Left renal pelvis (tissue), 4 donors: Measurements from ENCODE around the gene KRTAP4-7. TPM values are rescaled to one million over a fixed set of nuclear protein-coding genes. Genes with fewer than 3 reads are reported as not detected.
"Not testable (repeated sequence)": the region's sequence is repeated elsewhere in the genome, so short reads cannot be mapped to it uniquely, and the experiment has no call there.

Experiments used
- DNase-seq, 4 donors: peaks; one replicate each; pipeline ENCODE4 v3.0.0-alpha.2; 2013; ENCODE audit warnings: low read depth in 4 of 4, low spot score in 3 of 4
- polyA plus RNA-seq, 4 donors: library from polyadenylated mRNA; unstranded; fragments of 120-200 nt; gene quantifications; one replicate each; pipeline ENCODE4 v1.2.1, GENCODE V29; 2013; ENCODE audit not compliant: insufficient read length in 4 of 4

The KRTAP4-7 gene
- polyA plus RNA-seq, 4 donors, result not detected

DNA sequence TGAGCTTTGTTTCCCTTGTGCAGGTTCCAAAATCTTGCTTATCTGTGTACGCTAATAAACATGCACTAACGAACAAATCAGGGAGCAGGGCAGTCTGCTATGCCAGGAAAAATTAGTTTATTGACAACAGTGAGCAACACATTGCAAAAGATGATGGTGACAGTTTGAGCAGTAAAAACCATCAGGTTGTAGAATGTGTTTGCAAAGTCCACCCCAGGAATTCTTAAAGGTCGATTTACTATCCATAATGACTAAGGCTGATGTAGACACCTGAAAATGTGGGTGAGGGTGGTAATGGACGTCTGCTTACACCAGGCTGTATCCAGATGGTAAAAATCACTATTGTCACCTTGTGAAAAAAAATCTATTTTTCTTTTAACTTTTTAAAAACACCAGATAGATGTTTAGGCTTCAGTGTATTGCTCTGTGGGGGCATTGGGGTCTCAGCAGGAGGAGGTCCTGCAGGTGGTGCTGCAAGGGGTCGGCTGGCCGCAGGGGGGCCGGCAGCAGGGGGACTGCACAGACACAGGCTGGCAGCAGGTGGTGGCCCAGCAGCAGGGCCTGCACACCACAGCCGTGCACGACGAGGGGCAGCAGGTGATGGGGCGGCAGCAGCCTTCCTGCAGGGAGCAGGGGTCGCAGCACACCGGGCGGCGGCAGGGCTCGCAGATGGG is 18.8 kb upstream of the KRTAP4-7 start:
- not testable (repeated sequence) for DNase-seq

DNA sequence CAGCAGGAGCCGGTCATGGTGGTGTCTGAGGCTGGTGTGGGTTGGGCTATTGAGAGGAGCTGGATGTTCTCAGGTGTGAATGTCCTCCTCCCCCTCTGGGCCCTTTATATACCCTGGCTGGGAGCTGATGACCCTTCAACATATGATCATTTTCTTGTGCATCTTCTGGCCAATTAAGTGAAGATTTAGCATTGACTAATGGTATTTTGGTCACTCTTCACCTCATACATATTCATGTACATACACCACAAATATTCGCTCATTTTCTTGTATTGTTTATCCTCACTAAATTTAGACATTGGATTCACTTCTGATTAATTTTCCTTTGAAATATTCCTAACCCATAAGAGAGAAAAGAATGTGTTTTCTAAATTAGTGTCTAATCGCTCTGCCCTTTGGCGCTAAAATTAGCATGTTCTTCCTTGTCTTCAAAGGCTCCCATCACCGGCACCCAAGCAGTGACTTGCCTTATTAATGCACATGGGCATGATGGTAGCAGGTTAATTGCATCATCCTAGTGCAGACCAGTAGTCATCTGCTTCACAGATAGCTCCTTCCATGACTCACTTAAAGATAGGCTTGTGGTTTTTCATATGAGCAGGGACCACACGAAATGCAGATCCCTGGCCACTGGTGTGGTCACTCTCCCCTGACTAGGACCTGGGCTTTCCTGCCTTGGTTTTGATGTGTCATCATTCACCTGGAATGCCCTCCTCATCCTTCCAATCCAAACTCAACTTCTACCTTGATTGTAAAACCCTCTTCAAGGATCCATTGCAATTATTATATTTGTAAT is 17.9 kb upstream of the KRTAP4-7 start, which contains the start of gene KRTAP2-4:
KRTAP2-4 (minus strand) TSS at position 51 of the 796 bp plus-strand sequence; CDS start at position 17, 34 bp downstream.
- no peak for DNase-seq

DNA sequence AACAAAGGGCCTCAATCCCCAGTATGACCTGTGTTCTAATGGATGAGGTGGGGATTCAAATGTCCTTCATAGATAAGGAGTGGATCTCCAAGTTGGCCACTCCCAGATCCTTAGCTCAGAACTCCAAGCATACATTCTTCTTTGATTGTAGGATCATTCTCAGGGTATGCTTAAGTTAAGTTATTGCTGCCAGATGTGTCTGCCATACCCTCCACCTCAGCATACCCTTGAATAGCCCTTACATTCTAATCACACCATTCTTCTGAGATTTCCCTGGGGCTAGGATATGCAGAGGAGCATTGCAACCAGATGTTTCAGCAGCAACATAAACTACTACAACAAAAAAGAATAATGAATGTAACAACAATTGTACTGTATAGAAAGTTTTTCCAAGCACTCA is 16.7 kb upstream of the KRTAP4-7 start:
- DNase-seq, result no peak

DNA sequence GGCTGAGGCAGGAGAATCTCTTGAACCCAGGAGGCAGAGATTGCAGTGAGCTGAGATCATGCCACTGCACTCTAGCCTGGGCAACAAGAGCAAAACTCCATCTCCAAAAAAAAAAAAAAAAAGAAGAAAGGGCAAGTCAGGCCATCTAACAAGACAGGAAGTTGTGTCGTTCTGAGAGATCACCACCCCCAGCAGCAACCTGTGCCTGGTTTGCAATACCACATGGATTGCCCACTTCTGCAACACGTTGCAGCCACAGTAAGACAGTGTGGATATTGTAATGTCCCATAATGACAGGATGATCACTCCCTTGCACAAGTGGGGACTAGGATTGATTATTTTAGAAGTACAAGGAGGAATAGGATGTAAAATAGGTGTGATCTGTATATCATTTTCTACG is 14.9 kb upstream of the KRTAP4-7 start:
- no peak for DNase-seq

DNA sequence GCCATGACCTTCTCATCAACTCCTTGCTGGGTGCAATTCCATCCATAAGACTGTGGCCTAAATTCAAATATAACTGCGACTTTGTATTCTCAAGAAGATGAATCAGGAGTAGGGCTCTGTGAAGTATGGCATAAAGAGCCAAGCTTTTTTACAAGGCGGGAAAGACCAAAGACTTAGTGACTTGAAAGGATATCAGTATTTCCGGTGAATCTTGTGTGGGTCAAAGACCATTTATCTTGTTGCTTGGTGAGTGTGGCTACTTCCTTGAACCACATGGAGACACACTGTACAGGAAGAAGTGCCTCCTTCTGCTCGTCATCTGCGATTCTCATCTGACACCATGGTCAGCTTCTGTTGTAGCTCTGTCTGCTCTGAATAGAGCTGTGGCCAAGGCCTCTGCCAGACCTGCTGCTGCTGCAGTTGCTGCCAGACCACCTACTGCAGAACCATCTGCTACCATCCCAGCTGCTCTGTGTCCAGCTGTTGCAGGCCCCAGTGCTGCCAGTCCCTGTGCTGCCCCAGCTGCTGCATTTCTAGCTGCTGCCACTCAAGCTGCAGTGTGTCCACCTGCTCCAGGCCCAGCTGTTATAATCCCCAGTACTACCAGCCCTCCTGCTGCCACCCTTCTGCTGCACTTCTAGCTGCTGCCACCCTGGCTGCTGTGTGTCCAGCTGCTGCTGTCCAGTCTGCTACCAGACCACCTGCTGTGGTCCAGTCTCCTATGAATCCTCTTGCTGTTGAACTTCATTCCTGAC is 12.2 kb upstream of the KRTAP4-7 start:
- DNase-seq, result no peak

DNA sequence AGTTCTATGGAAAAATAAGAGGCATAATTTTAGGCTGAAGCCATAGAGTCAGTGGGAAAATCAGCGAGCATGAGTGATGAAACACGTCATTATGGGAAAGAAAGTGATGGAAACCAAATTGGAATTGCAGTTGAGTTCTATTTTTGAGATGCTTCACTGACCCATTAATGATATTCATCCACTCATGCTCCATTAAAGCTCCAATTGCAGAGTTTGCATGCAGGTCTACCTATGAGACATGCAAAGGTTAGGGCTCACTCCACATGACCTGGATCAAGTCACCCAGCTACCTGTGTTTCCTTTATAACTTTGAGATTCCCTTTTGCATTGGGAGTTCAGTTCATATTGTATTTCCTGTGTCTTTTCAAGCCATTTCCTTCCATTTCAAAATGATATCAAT is 10.3 kb upstream of the KRTAP4-7 start:
- no peak for DNase-seq

DNA sequence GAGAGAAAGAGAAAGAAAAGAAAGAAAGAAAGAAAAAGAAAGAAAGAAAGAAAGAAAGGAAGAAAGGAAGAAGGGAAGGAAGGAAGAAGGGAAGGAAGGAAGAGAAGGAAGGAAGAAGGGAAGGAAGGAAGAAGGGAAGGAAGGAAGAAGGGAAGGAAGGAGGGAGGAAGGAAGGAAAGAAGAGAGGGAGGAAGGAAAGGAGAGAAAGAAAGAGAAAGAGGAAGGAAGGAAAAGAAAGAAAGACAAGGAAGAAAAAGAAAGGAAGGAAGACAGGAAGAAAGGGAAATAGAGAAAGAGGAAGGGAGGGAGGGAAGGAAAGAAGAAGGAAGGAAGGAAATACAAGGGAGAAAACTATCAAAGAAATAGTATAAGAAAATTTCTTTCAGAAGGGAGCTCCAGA is 7.2 kb upstream of the KRTAP4-7 start:
- no peak for DNase-seq

DNA sequence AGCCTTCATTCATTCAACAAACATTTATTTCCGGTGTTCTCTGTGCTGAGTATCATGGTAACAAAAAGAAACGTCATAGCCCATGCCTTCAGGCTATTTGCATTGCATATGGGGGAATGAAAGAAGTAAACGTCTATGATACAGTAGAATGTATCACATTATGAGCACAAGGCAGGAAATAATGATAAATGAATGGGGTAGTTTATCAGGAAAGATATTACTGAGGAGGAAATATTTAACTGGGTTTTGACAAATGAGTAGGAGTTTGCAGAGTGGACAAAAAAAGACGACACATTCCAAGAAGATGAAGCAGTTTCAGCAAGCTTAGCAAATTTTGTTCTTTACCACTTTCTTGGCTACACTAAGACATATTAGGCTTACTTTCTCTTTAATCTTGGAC is 1.3 kb upstream of the KRTAP4-7 start:
- DNase-seq, result no peak

DNA sequence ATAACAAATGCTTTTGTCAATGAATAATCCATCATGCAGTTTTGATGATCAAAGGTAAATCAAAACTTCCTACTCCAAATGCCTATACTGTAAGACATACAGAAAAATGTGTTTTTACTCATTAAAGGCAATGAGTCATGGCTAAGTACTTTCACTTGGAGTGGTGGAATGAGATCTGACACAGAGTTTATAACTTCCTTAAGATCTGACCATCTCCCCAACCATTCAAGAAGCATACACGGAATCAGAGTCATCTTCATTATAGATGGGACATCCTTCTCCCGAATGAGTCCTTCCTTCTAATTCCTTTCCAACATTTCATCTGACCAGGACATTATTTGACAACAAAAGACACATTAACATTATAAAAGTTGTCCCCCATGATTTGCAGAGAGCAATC is 523 bp upstream of the KRTAP4-7 start:
- not testable (repeated sequence) for DNase-seq

DNA sequence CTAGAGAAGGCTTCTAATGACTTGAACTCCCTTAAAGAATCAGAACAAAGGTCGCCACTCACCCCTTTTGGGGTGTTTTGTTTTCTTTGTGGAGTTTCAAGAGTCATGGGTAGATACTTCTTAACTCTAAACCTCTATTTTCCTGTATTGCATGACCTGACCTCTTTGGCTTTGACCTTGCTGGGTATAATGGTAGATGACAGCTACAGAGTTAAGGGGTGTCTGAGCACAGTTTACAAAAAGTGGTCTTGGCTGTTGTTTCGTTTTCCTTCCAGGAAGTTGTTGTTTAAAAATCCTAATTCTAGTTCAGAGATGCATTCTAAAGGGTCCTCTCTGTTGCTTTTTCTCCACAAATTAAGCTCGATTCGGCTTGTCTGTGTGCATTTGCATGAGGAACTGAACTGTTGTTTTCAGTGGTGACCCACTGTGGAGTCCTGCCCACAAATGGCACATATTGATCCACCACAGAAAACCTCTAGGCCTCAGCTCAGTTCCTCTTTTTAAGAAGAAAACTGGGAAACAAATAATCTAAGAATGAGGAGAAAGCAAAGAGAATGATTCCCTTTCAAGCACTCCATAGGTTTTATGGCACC is 4.9 kb downstream of the KRTAP4-7 start:
- DNase-seq, result not testable (repeated sequence)

DNA sequence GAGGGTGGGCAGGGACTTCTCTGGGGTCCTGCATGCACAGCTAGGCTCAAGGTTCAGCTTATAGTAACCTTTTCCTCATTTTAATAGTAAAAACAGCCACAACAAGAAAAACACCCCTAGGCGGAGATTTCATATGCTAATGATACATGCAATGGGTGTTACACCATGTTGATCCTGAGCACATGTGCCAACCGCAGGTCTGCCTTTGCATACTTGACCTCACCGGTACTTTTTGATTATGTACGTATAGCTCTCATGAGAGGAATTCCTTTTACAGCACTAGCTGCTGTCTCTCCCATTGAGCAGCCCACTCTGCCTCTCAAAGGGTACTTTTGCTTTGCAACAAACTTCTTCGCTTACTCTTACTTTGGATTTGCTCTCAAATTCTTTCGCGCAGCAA is 12.1 kb downstream of the KRTAP4-7 start:
- DNase-seq, result no peak

DNA sequence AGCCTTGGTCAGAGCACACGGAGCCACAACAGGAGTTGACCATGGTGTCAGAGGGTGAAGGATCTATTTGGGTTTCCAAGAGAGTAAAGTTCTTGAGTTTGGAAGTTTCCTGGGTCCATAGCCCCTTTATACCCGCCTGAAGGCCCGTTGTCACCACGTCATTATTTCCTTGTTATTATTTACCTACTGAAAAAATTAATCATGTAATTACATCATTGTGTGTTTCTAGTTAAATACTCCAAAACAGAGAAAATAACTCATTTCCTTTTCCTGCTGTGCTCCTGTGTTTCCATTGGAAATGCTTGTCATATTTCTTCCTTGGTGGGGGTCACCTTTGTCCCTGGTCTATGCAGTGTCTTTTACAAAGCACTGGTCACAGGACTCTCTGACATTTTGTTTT is 14.1 kb downstream of the KRTAP4-7 start, which contains the start of gene KRTAP4-8:
KRTAP4-8 (minus strand) TSS at position 101 of the 400 bp plus-strand sequence; CDS start at position 43, 58 bp downstream.
- DNase-seq, result no peak

DNA sequence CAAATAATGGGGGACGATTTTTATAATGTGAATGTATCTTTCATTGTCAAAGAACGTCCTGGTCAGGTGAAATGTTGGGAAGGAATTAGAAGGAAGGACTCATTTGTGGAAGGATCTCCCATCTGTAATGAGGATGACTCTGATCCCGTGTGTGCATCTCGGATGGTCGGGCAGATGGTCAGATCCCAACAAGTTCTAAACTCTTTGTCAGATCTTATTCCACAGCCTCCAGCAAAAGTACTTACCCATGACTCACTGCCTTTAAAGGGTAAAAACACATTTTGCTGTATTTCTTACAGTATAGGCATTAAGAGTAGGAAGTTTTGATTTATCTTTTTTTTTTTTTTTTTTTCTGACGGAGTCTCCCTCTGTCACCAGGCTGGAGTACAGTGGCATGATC is 14.5 kb downstream of the KRTAP4-7 start:
- no peak for DNase-seq

DNA sequence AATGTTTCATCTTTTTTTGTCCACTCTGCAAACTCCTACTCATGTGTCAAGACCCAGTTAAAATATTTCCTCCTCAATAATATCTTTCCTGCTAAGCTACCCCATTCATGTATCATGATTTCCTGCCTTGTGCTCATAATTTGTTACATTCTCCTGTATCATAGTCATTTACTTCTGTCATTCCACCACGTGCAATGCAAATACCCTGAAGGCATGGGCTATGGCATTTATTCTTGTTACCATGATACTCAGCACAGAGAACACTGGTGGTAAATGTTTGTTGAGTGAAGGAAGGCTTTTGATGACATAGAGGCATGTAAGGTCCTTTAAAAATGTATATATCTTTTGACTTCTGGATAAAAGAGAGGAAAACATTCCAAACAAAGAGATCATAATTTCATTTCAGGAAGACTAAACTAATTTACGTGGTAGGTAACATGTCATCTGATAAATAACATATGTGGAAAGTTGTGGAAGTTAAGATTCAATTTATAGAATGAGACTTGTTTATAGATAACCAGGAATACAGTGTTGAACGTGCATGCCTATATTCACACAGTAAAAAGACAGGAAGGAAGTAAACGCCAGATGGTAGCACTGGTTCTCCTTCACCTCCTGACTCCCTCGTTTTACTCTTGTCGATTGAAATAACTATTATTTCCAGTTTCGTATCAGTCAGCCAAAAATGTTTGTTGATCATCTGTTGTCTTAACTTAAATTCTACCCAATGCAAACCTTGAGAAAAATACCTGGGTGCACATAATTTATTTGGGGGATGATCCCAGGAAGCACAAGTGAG is 15.9 kb downstream of the KRTAP4-7 start:
- not testable (repeated sequence) for DNase-seq

DNA sequence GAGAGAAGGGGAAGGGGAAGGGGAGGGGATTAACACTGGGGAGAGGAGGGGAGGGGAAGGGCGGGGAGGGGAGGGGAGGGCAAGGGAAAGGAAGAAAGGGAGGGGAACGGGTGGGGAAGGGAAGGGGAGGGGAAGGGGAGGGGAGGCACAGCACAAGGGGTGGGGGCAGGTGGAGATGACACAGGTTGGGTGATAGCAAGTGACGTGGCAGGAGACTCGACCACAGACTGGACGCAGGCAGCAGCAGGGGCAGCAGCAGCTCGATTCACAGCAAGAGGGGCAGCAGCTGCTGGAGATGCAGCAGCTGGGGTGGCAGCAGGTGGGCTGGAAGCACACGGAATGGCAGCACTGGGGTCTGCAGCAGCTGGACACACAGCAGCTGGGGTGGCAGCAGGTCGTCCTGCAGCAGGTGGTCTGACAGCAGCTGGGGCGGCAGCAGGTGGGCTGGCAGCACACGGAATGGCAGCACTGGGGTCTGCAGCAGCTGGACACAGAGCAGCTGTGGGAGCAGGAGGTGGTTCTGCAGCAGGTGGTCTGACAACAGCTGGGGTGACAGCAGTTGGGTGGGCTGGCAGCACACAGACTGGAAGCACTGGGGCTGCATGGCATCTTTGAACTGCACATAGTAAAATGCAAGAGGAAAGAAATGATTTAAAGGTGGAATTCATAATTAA is 17.8 kb downstream of the KRTAP4-7 start, which contains the start of gene KRTAP4-16:
KRTAP4-16 (minus strand) TSS at position 624 of the 674 bp plus-strand sequence; CDS start at position 624, 0 bp downstream.
- DNase-seq, result no peak

DNA sequence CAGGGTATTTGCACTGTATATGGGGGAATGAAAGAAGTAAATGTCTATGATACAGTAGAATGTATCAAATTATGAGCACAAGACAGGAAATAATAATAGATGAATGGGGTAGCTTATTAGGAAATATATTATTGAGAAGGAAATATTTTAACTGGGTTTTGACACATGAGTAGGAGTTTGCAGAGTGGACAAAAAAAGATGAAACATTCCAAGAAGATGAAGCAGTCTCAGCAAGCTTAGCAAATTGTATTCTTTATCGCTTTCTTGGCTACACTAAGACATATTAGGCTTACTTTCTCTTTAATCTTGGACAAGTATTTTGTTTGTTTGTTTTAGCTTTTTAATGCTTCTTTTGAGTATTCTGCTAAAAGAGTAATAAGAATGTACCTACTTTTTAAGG is 19.9 kb downstream of the KRTAP4-7 start:
- no peak for DNase-seq

DNA sequence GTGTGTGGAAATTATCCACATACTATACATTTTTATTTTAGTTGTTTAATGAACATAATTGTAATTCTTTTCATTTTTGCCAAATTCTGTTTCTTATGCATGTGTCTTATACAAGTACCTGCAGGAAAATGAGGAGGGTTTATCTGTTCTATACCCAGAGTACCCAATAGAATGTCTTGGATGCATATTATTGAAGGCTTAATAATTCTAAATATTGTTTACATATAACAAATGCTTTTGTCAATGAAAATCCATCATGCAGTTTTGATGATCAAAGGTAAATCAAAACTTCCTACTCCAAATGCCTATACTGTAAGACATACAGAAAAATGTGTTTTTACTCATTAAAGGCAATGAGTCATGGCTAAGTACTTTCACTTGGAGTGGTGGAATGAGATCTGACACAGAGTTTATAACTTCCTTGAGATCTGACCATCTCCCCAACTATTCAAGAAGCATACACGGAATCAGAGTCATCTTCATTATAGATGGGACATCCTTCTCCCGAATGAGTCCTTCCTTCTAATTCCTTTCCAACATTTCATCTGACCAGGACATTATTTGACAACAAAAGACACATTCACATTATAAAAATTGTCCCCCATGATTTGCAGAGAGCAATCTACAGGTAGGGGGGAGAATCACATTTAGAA is 20.6 kb downstream of the KRTAP4-7 start:
- DNase-seq, result not testable (repeated sequence)

DNA sequence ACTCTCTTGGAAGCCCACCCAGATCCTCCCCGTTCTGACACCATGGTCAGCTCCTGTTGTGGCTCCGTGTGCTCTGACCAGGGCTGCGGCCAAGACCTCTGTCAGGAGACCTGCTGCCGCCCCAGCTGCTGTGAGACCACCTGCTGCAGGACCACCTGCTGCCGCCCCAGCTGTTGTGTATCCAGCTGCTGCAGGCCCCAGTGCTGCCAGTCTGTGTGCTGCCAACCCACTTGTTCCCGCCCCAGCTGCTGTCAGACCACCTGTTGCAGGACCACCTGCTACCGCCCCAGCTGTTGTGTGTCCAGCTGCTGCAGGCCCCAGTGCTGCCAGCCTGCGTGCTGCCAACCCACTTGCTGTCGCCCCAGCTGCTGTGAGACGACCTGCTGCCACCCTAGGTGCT is 21.4 kb downstream of the KRTAP4-7 start, which contains the start of gene KRTAP4-9:
KRTAP4-9 (plus strand) TSS at position 43 of the 400 bp plus-strand sequence; CDS start at position 43, 0 bp downstream.
- not testable (repeated sequence) for DNase-seq
